IMR-90 (cell line): ENCODE data around the gene SLITRK3. TPM values are rescaled to one million over a fixed set of nuclear protein-coding genes. Genes with fewer than 3 reads are reported as not detected.

Experiments
- ATAC-seq: fragments of 200-7000 bp; cut with Tn5 transposase; 2 replicates; pipeline ENCODE4 v1.9.1; 2020; ENCODE audit warnings: low read depth, mild to moderate bottlenecking, moderate library complexity
- BruUV-seq: library from RNA; stranded (reverse); fragments of 400-500 nt; replicated peaks from 2 replicates; lab custom pipeline; 2021; lab: Mats Ljungman, UMichigan
- CTCF ChIA-PET: fragments of 300-600 bp; formaldehyde crosslinking; extraction: SDS; loops from one replicate; lab custom pipeline; 2021; ENCODE audit warnings: antibody characterized with exemption; lab: Yijun Ruan, JAX
- POLR2A ChIA-PET: fragments of 300-600 bp; sonication (Branson Sonifier 250); formaldehyde crosslinking; loops from one replicate; lab custom pipeline; 2022; ENCODE audit warnings: antibody characterized with exemption; ENCODE audit not compliant: unreplicated experiment; lab: Charles Lee
- DNase-seq: peaks from one replicate; pipeline ENCODE4 v3.0.0; 2013
- H2AFZ ChIP-seq: replicated peaks from 2 replicates; pipeline ENCODE3; 2013; ENCODE audit warnings: low read length, mild to moderate bottlenecking; ENCODE audit not compliant: poor library complexity
- H2AK5ac ChIP-seq: 2 replicates; pipeline ENCODE4 v1.6.1; 2013; ENCODE audit warnings: low read depth, low read length, inconsistent platforms
- H2AK9ac ChIP-seq: replicated peaks from 2 replicates; pipeline ENCODE3; 2013; ENCODE audit warnings: mild to moderate bottlenecking, low read depth, low read length, moderate library complexity; ENCODE audit not compliant: poor library complexity
- H2BK120ac ChIP-seq: 2 replicates; pipeline ENCODE4 v1.6.1; 2013; ENCODE audit warnings: low read depth, low read length, inconsistent platforms
- H2BK15ac ChIP-seq: 3 replicates; pipeline ENCODE4 v1.6.1; 2013; ENCODE audit warnings: low read depth, low read length, inconsistent platforms
- H2BK20ac ChIP-seq: 2 replicates; pipeline ENCODE4 v1.6.1; 2013; ENCODE audit warnings: low read depth, mild to moderate bottlenecking, inconsistent platforms, low read length, moderate library complexity
- H2BK5ac ChIP-seq: 2 replicates; pipeline ENCODE4 v1.6.1; 2013; ENCODE audit warnings: mild to moderate bottlenecking, low read depth, low read length, inconsistent platforms; ENCODE audit not compliant: poor library complexity, severe bottlenecking
- H3K14ac ChIP-seq: replicated peaks from 2 replicates; pipeline ENCODE4 v1.6.1; 2013; ENCODE audit warnings: low read depth, low read length, inconsistent platforms
- H3K18ac ChIP-seq: 2 replicates; pipeline ENCODE4 v1.6.1; 2013; ENCODE audit warnings: low read depth, low read length, control low read depth
- H3K23ac ChIP-seq: 2 replicates; pipeline ENCODE4 v1.6.1; 2013; ENCODE audit warnings: low read depth, low read length, inconsistent platforms
- H3K27ac ChIP-seq: 2 replicates; pipeline ENCODE4 v1.5.1; 2013; ENCODE audit warnings: mild to moderate bottlenecking, control low read depth, low read length; ENCODE audit not compliant: insufficient read depth
- H3K27me3 ChIP-seq: 2 replicates; pipeline ENCODE4 v1.6.1; 2013; ENCODE audit warnings: low read length; ENCODE audit not compliant: control insufficient read depth, insufficient read depth
- H3K36me3 ChIP-seq: 2 replicates; pipeline ENCODE4 v1.6.1; 2013; ENCODE audit warnings: low read length, mixed read lengths; ENCODE audit not compliant: control insufficient read depth, insufficient read depth
- H3K4ac ChIP-seq: 2 replicates; pipeline ENCODE4 v1.6.1; 2013; ENCODE audit warnings: low read depth, low read length, inconsistent platforms
- H3K4me1 ChIP-seq: 2 replicates; pipeline ENCODE4 v1.6.1; 2013; ENCODE audit warnings: low read length, mixed read lengths; ENCODE audit not compliant: control insufficient read depth, insufficient read depth
- H3K4me2 ChIP-seq: 2 replicates; pipeline ENCODE4 v1.6.1; 2013; ENCODE audit warnings: low read depth, mild to moderate bottlenecking, control low read depth, low read length, moderate library complexity
- H3K4me3 ChIP-seq: 2 replicates; pipeline ENCODE4 v1.5.1; 2013; ENCODE audit warnings: low read depth, mild to moderate bottlenecking, control low read depth, low read length, moderate library complexity; ENCODE audit not compliant: insufficient read depth
- H3K56ac ChIP-seq: 2 replicates; pipeline ENCODE4 v1.6.1; 2013; ENCODE audit warnings: low read length, inconsistent platforms; ENCODE audit not compliant: insufficient read depth; ENCODE audit errors: extremely low read depth
- H3K79me1 ChIP-seq, 2 experiments: 2 replicates each; pipeline ENCODE4 v1.6.1; 2013; ENCODE audit warnings: low read length in 2 of 2, inconsistent platforms in 1 of 2, low read depth in 1 of 2
- H3K9ac ChIP-seq: 2 replicates; pipeline ENCODE4 v1.6.1; 2013; ENCODE audit warnings: low read depth, low read length, control low read depth
- H3K9me1 ChIP-seq: 2 replicates; pipeline ENCODE4 v1.6.1; 2013; ENCODE audit warnings: low read length, inconsistent platforms; ENCODE audit not compliant: insufficient read depth
- H3K9me3 ChIP-seq: 2 replicates; pipeline ENCODE4 v1.6.1; 2013; ENCODE audit warnings: low read length; ENCODE audit not compliant: control insufficient read depth, insufficient read depth
- H4K20me1 ChIP-seq: 2 replicates; pipeline ENCODE4 v1.6.1; 2013; ENCODE audit warnings: low read length, inconsistent platforms; ENCODE audit not compliant: insufficient read depth
- H4K5ac ChIP-seq: 2 replicates; pipeline ENCODE4 v1.6.1; 2013; ENCODE audit warnings: mild to moderate bottlenecking, low read depth, low read length, control low read depth
- H4K8ac ChIP-seq, 2 experiments: 2 replicates each; pipeline ENCODE4 v1.6.1; 2013; ENCODE audit warnings: low read depth in 2 of 2, low read length in 2 of 2, control low read depth in 1 of 2, inconsistent platforms in 1 of 2
- H4K91ac ChIP-seq: 2 replicates; pipeline ENCODE4 v1.6.1; 2013; ENCODE audit warnings: low read depth, low read length, inconsistent platforms; ENCODE audit not compliant: insufficient read depth
- FOS ChIP-seq: fragments of 150-350 bp; IDR thresholded peaks from 2 replicates; pipeline ENCODE4 v1.6.1; 2016; ENCODE audit warnings: low read depth, low read length
- MAFK ChIP-seq: IDR thresholded peaks from 2 replicates; pipeline ENCODE4 v1.6.1; 2012; ENCODE audit warnings: low read depth, low read length, improper control_type of control experiment
- WGBS, 2 experiments: methylation state at CpG; one replicate each; pipeline versions ENCODE4 v1.1.5 to v1.1.7; 2013; ENCODE audit warnings: missing lambda C conversion rate in 2 of 2; ENCODE audit not compliant: insufficient read length in 1 of 2; ENCODE audit errors: extremely low coverage in 2 of 2; 5-methylcytosine and 5-hydroxymethylcytosine counted together
- dilution Hi-C: fragments of 300-500 bp; cut with HindIII; formaldehyde crosslinking; loops from one replicate; pipeline ENCODE4 v1.14.3; 2018; ENCODE audit warnings: low sequenced_read_pairs; ENCODE audit not compliant: unreplicated experiment
- in situ Hi-C: fragments of 300-500 bp; cut with MboI; formaldehyde crosslinking; loops from 3 replicates; pipeline ENCODE4 v1.14.3; 2019; ENCODE audit warnings: low sequenced_read_pairs, inconsistent platforms, mixed read lengths
- intact Hi-C: fragments of 100-400 bp; cut with micrococcal nuclease; formaldehyde crosslinking; loops from 2 replicates; pipeline ENCODE4 v1.10.0; 2022
- polyA plus RNA-seq, 3 experiments: library from polyadenylated mRNA; depleted of rRNA; stranded (reverse); fragments of >200 nt; gene quantifications; 2 replicates each; pipeline ENCODE4 v1.2.3, GENCODE V29; 2012; ENCODE audit warnings: low replicate concordance in 1 of 3
- total RNA-seq: library from RNA; depleted of rRNA; stranded (reverse); fragments of >200 nt; gene quantifications from 2 replicates; pipeline ENCODE4 v1.2.3, GENCODE V29; 2012

Gene SLITRK3
- total and polyA plus RNA-seq, 2 of the 4 experiments (the other 2 are of a cell fraction): not detected

- Histone ChIP-seq H2BK20ac (no peak overlapping the region), H3K4me2 (no peak overlapping the region), H3K27ac (no peak overlapping the region), H2BK120ac (no peak overlapping the region), H3K9me3 (peaks cover 2% of the 10 kb centered on the region; the same call in 1 of the 2 replicates), H4K91ac (no peak overlapping the region), H2AK9ac (no peak overlapping the region), H3K4ac (no peak overlapping the region), H3K56ac (no peak overlapping the region), H4K5ac (no peak overlapping the region), H2AFZ (no peak overlapping the region), H3K4me1 (no peaks in the 10 kb centered on the region), H3K18ac (no peak overlapping the region), H3K23ac (no peak overlapping the region), H3K9me1 (no peaks in the 10 kb centered on the region), H2BK5ac (no peak overlapping the region), H3K4me3 (no peak overlapping the region), H2AK5ac (no peak overlapping the region), H4K8ac (no peak overlapping the region), H3K9ac (no peak overlapping the region), H2BK15ac (no peak overlapping the region), H3K14ac (no peak overlapping the region), H3K36me3 (no peaks in the 10 kb centered on the region), H3K27me3 (no peaks in the 10 kb centered on the region), H4K20me1 (no peaks in the 10 kb centered on the region), H3K79me1 (no peaks in the 10 kb centered on the region)
- no peak for ATAC-seq
- no peak for DNase-seq
- BruUV-seq: no TSS peak
- ChIA-PET CTCF (no interaction called here), POLR2A (no interaction called here)
- no peak for TF ChIP-seq FOS
- 0 out of 2 replicates have a peak, but pooled peaks have one; percentile 18 for TF ChIP-seq MAFK
- dilution Hi-C loops (no loop called here), in situ Hi-C loops (no loop called here), intact Hi-C loops (no loop called here)
- no CpG with 5 or more reads among the region's 3 CpGs for WGBS, 2 experiments
Measured at GRCh38 chr3:165170236-165170635, 25.9 kb downstream of the SLITRK3 start.
